B cell (primary cell): Measurements from ENCODE around the gene PLXDC1. TPM values are rescaled to one million over a fixed set of nuclear protein-coding genes. Genes with fewer than 3 reads are reported as not detected.

Experiments used
- ATAC-seq: fragments of 200-7000 bp; cut with Tn5 transposase; one replicate; pipeline ENCODE4 v1.10.0; 2021; ENCODE audit warnings: low read depth, mild to moderate bottlenecking, moderate number of reproducible peaks, moderate library complexity
- CTCF ChIA-PET: fragments of 350-600 bp; sonication (Branson Sonifier 250); formaldehyde crosslinking; loops from one replicate; lab custom pipeline; 2021; ENCODE audit warnings: antibody characterized with exemption, inconsistent platforms; lab: Charles Lee
- POLR2A ChIA-PET: fragments of 350-600 bp; sonication (Branson Sonifier 250); formaldehyde crosslinking; loops from one replicate; lab custom pipeline; 2021; ENCODE audit warnings: antibody characterized with exemption; lab: Charles Lee
- DNase-seq: peaks from one replicate; pipeline ENCODE4 v3.0.0; 2013
- H2AFZ ChIP-seq: 2 replicates; pipeline ENCODE4 v1.6.1; 2012; ENCODE audit warnings: mild to moderate bottlenecking, low read depth, low read length; ENCODE audit not compliant: insufficient read depth, poor library complexity, severe bottlenecking
- H3K27ac ChIP-seq, 2 donors: 1 replicate in 1 of 2; 2 replicates in 1 of 2; pipeline ENCODE4 v1.5.1; 2012 to 2013; ENCODE audit warnings: low read length in 2 of 2, mild to moderate bottlenecking in 2 of 2, moderate library complexity in 1 of 2
- H3K27me3 ChIP-seq, 4 experiments: fragments of 200-600 bp in 1 of 4; sonication (generic) in 1 of 4; replicated peaks in 1 of 4; 1 replicate in 2 of 4; 2 replicates in 2 of 4; pipeline versions ENCODE4 v1.6.1 to v1.7.0; 2013 to 2016; ENCODE audit warnings: low read length in 3 of 4, mild to moderate bottlenecking in 2 of 4, mixed read lengths in 1 of 4, moderate library complexity in 1 of 4; ENCODE audit not compliant: insufficient read depth in 4 of 4, control insufficient read depth in 3 of 4; ENCODE audit errors: control extremely low read depth in 1 of 4
- H3K36me3 ChIP-seq, 2 experiments: replicated peaks in 1 of 2; 1 replicate in 1 of 2; 2 replicates in 1 of 2; pipeline versions ENCODE4 v1.6.1 to v1.7.1; 2013; ENCODE audit warnings: low read length in 1 of 2; ENCODE audit not compliant: insufficient read depth in 2 of 2, control insufficient read depth in 1 of 2; ENCODE audit errors: control extremely low read depth in 1 of 2, extremely low read depth in 1 of 2
- H3K4me1 ChIP-seq, 2 donors: fragments of 200-600 bp in 1 of 2; sonication (generic) in 1 of 2; 1 replicate in 1 of 2; 2 replicates in 1 of 2; pipeline versions ENCODE4 v1.5.1 to v1.6.1; 2013 to 2017; ENCODE audit warnings: low read length in 2 of 2; ENCODE audit not compliant: control insufficient read depth in 2 of 2, insufficient read depth in 2 of 2
- H3K4me2 ChIP-seq: replicated peaks from 2 replicates; pipeline ENCODE3; 2012; ENCODE audit warnings: mild to moderate bottlenecking, low read depth, low read length; ENCODE audit not compliant: poor library complexity, severe bottlenecking
- H3K4me3 ChIP-seq, 5 experiments: fragments of 200-600 bp in 1 of 5; sonication (generic) in 1 of 5; 1 replicate in 3 of 5; 2 replicates in 2 of 5; pipeline versions ENCODE4 v1.5.1 to v1.7.0; 2011 to 2016; ENCODE audit warnings: low read length in 4 of 5, mild to moderate bottlenecking in 4 of 5, low read depth in 2 of 5, control low read depth in 1 of 5, moderate library complexity in 1 of 5; ENCODE audit not compliant: insufficient read depth in 1 of 5; ENCODE audit errors: control extremely low read depth in 1 of 5, extremely low read depth in 1 of 5
- H3K79me2 ChIP-seq: fragments of 200-600 bp; sonication (generic); one replicate; pipeline ENCODE4 v1.6.0; 2016; ENCODE audit warnings: low read length; ENCODE audit not compliant: control insufficient read depth, insufficient read depth
- H3K9ac ChIP-seq: fragments of 200-600 bp; sonication (generic); 2 replicates; pipeline ENCODE4 v1.6.1; 2017; ENCODE audit warnings: mild to moderate bottlenecking, low read length, moderate library complexity
- H3K9me3 ChIP-seq, 3 donors: one replicate each; pipeline versions ENCODE4 v1.6.1 to v1.7.1; 2013; ENCODE audit warnings: low read length in 2 of 3; ENCODE audit not compliant: control insufficient read depth in 2 of 3, insufficient read depth in 1 of 3; ENCODE audit errors: control extremely low read depth in 1 of 3
- H4K20me1 ChIP-seq: 2 replicates; pipeline ENCODE4 v1.6.0; 2012; ENCODE audit warnings: mild to moderate bottlenecking, low read length; ENCODE audit not compliant: insufficient read depth, control insufficient read depth, poor library complexity, severe bottlenecking
- H3K27ac Mint-ChIP-seq: one replicate; pipeline ENCODE4 v1.8.0; 2021; ENCODE audit warnings: mixed read lengths
- H3K27me3 Mint-ChIP-seq: one replicate; pipeline ENCODE4 v1.8.0; 2021; ENCODE audit warnings: mixed read lengths
- H3K4me1 Mint-ChIP-seq: one replicate; pipeline ENCODE4 v1.8.0; 2021; ENCODE audit warnings: mixed read lengths
- H3K4me3 Mint-ChIP-seq: one replicate; pipeline ENCODE4 v1.8.0; 2021; ENCODE audit warnings: mixed read lengths
- H3K9me3 Mint-ChIP-seq: one replicate; pipeline ENCODE4 v1.8.0; 2022; ENCODE audit warnings: mixed read lengths; ENCODE audit not compliant: insufficient read depth
- CTCF ChIP-seq: fragments of 200-600 bp; IDR thresholded peaks from one replicate; pipeline ENCODE4 v1.8.0; 2022; ENCODE audit warnings: antibody characterized with exemption, mild to moderate bottlenecking
- EZH2 ChIP-seq: IDR thresholded peaks from 2 replicates; pipeline ENCODE4 v1.6.1; 2012; ENCODE audit warnings: borderline replicate concordance, low read depth, mild to moderate bottlenecking, moderate library complexity, low read length; ENCODE audit not compliant: insufficient read depth, poor library complexity, severe bottlenecking
- WGBS: methylation state at CpG from one replicate; pipeline ENCODE4 v1.1.5; 2013; ENCODE audit warnings: missing lambda C conversion rate; ENCODE audit not compliant: insufficient coverage; 5-methylcytosine and 5-hydroxymethylcytosine counted together
- intact Hi-C: fragments of 100-400 bp; cut with micrococcal nuclease; formaldehyde crosslinking; loops from one replicate; pipeline ENCODE4 v1.10.0; 2022
- polyA plus RNA-seq: library from polyadenylated mRNA; depleted of rRNA; stranded (reverse); fragments of >200 nt; gene quantifications from 2 replicates; pipeline ENCODE4 v1.2.3, GENCODE V29; 2012
- total RNA-seq, 2 donors: library from RNA; stranded (reverse); fragments of 120-200 nt in 1 of 2; gene quantifications; 1 replicate in 1 of 2; 2 replicates in 1 of 2; pipeline versions ENCODE4 v1.2.3 to v1.2.4, GENCODE V29; 2013 to 2022

The PLXDC1 gene
- total and polyA plus RNA-seq, 2 donors (not counting 1 experiment from before 2014, with no cell fraction given), result 0.69 TPM; not detected in 1

DNA sequence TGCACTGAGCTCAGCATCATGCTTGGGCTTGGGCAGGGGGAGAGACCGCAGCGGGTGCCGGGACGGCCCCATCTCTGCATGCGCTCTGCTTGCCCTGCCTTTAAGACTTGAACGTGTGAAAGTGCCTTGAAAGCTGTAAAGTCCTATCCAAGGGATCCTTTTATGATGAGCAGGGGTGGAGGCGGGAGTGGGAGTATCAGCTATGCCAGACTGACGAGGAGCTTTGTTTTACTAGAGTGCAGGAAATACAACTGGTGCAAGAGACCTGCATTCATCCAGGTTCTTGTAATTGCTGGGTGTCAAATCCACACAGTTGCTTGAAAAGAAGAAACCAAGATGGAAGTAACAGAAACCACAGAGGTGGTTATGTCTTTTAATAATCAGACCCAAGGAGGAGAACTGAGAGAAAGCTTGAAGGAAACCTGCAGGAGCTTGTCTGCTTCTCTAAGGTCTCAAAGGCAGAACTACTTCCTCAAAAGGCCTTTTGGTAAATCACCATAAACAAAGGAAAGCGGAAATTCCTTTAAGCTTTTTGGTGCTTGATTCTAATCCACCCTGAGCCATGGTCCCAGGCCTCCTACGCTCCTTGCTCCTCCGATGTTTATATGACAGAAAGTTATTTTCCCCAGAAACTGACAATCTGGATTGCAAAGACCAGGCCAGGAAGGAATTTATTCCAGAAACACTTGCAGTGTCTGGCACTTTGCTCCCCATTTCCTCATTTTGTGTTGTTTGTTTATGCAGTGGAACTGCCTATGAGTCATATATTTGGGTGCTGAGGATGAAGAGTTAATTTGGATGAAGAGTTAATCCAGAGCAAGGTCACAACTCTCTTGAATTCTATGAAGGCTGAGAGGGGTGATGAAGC is 132.9 kb downstream of the PLXDC1 start:
- peaks cover 11% of the 10 kb centered on the region for H3K4me1 Mint-ChIP-seq
- peak overlapping the region; percentile 48 for H3K27ac Mint-ChIP-seq
- Histone ChIP-seq H3K36me3 (no peaks in the 10 kb centered on the region), H3K27me3 (no peaks in the 10 kb centered on the region), H3K4me2 (peak overlapping the region; percentile 28), H3K27ac (peak overlapping the region in 1 of 2 donors; percentile 34), H3K4me1 (peaks cover 10 to 11% of the 10 kb centered on the region in 2 donors), H2AFZ (no peak overlapping the region), H3K79me2 (no peaks in the 10 kb centered on the region), H3K4me3 (no peak overlapping the region), H3K9me3 (no peaks in the 10 kb centered on the region), H3K9ac (no peak overlapping the region), H4K20me1 (no peaks in the 10 kb centered on the region)
- no peak overlapping the region for H3K4me3 Mint-ChIP-seq
- intact Hi-C loops, result no loop called here
- 83% methylated on average over 9 of the region's 11 CpGs for WGBS
- no peak for TF ChIP-seq EZH2
- no peak for TF ChIP-seq CTCF
- CTCF ChIA-PET, result interaction anchor here (1.8 kb wide), 1 partner anchor 35 kb away, joined by 6 read pairs; no protein-coding TSS in a partner anchor
- DNase-seq, result peak; percentile 39
- POLR2A ChIA-PET, result interaction anchor here (0.6 kb wide), 1 partner anchor 116 kb away, joined by 3 read pairs; no protein-coding TSS in a partner anchor
- peak; percentile 21 for ATAC-seq
- no peaks in the 10 kb centered on the region for H3K9me3 Mint-ChIP-seq
- no peaks in the 10 kb centered on the region for H3K27me3 Mint-ChIP-seq
